Measurements from ENCODE around the gene ALKBH6.
A peak's percentile ranks its signal among the peaks of the same experiment; 100 is the strongest.

ALKBH6 gene

GRCh38 chr19:36043952-36044351, 29.9 kb upstream of the ALKBH6 start:
- H3K27ac ChIP-seq (ENCODE audit: extremely low read depth, low read depth, low read length), result no peak overlapping the region
- peaks cover 2% of the 10 kb centered on the region; the same call in 1 of the 2 replicates for H3K4me1 ChIP-seq (ENCODE audit: control insufficient read depth, insufficient read depth, low read length)
- H3K9me3 ChIP-seq (ENCODE audit: control insufficient read depth, insufficient read depth, low read depth, low read length), result no peaks in the 10 kb centered on the region; the same call in none of the 2 replicates
- no peak overlapping the region for H3K4me3 ChIP-seq (ENCODE audit: low read depth, low read length)
- peaks cover 11 to 74% of the 10 kb centered on the region in 2 experiments for H3K36me3 ChIP-seq (ENCODE audit: control insufficient read depth in 2 of 2, insufficient read depth in 1 of 2, low read length in 2 of 2)
- ChIA-PET POLR2A (interaction anchor here (2.0 to 4.4 kb wide), 2 partner anchors 10 to 30 kb away, joined by 7 to 19 read pairs; partner anchors contain the start of genes ALKBH6 and THAP8), CTCF (interaction anchor here (0.6 kb wide), 1 partner anchor 48 kb away, joined by 3 read pairs; no protein-coding TSS in a partner anchor)
- TF ChIP-seq ZNF416 (tag by site-specific recombination; IDR thresholded peaks at IDR 0.05) (no peak), SCRT1 (tag by site-specific recombination; IDR thresholded peaks at IDR 0.05; ENCODE audit: borderline replicate concordance) (no peak), GFI1B (tag by site-specific recombination; IDR thresholded peaks at IDR 0.05) (no peak), ZNF433 (tag by site-specific recombination; IDR thresholded peaks at IDR 0.05; ENCODE audit: low read depth) (no peak), ZNF529 (tag by site-specific recombination; IDR thresholded peaks at IDR 0.05; ENCODE audit: insufficient replicate concordance) (no peak), ZNF549 (tag by site-specific recombination; IDR thresholded peaks at IDR 0.05) (no peak), ZNF610 (tag by site-specific recombination; IDR thresholded peaks at IDR 0.05; ENCODE audit: borderline replicate concordance) (no peak), SALL2 (tag by site-specific recombination; IDR thresholded peaks at IDR 0.05; ENCODE audit: borderline replicate concordance) (no peak), ZNF510 (tag by site-specific recombination; IDR thresholded peaks at IDR 0.05; ENCODE audit: insufficient replicate concordance) (no peak), ZNF404 (tag by site-specific recombination; IDR thresholded peaks at IDR 0.05) (no peak), ZNF423 (tag by site-specific recombination; IDR thresholded peaks at IDR 0.05) (no peak), ZNF785 (tag by site-specific recombination; IDR thresholded peaks at IDR 0.05) (no peak), ZNF354C (tag by site-specific recombination; IDR thresholded peaks at IDR 0.05; ENCODE audit: borderline replicate concordance, low read depth) (no peak), ZXDB (tag by site-specific recombination; IDR thresholded peaks at IDR 0.05) (no peak), ZNF521 (tag by site-specific recombination; IDR thresholded peaks at IDR 0.05) (no peak), ZNF664 (tag by site-specific recombination; IDR thresholded peaks at IDR 0.05) (no peak), ZNF768 (tag by site-specific recombination; IDR thresholded peaks at IDR 0.05) (no peak), ZNF596 (tag by site-specific recombination; IDR thresholded peaks at IDR 0.05) (no peak), ZNF501 (tag by site-specific recombination; IDR thresholded peaks at IDR 0.05) (no peak)

- H3K4me1 ChIP-seq (ENCODE audit: control insufficient read depth, insufficient read depth, low read length), result peaks cover 2% of the 10 kb centered on the region; the same call in 1 of the 2 replicates
- CTCF ChIA-PET, result interaction anchor here (0.6 to 2.1 kb wide), 3 partner anchors 9 to 350 kb away, joined by 3 to 6 read pairs (median 3); no protein-coding TSS in a partner anchor
- no peak for TF ChIP-seq SCRT2 (tag by site-specific recombination; IDR thresholded peaks at IDR 0.05)
- TF ChIP-seq ZSCAN5A (tag by site-specific recombination; IDR thresholded peaks at IDR 0.05), result no peak
- TF ChIP-seq ZFP69B (tag by site-specific recombination; IDR thresholded peaks at IDR 0.05), result no peak
- no peak for TF ChIP-seq ZBTB1 (tag by site-specific recombination; IDR thresholded peaks at IDR 0.05)
- TF ChIP-seq ZNF645 (tag by site-specific recombination; IDR thresholded peaks at IDR 0.05), result no peak
- TF ChIP-seq BCL11A (tag by site-specific recombination; IDR thresholded peaks at IDR 0.05; ENCODE audit: low read depth), result no peak
- TF ChIP-seq ZNF658 (tag by site-specific recombination; IDR thresholded peaks at IDR 0.05), result no peak
- TF ChIP-seq HIC1 (tag by site-specific recombination; IDR thresholded peaks at IDR 0.05), result no peak
- TF ChIP-seq ZFHX2 (tag by site-specific recombination; conservative IDR thresholded peaks at IDR 0.05), result peak; percentile 82
- TF ChIP-seq WT1 (tag by site-specific recombination; IDR thresholded peaks at IDR 0.05), result no peak
- TF ChIP-seq ZNF571 (tag by site-specific recombination; IDR thresholded peaks at IDR 0.05), result no peak
- no peak for TF ChIP-seq ZNF211 (tag by site-specific recombination; IDR thresholded peaks at IDR 0.05; ENCODE audit: low read depth)
- TF ChIP-seq FEZF1 (tag by site-specific recombination; IDR thresholded peaks at IDR 0.05), result no peak
- TF ChIP-seq ZNF544 (tag by site-specific recombination; IDR thresholded peaks at IDR 0.05), result no peak
- no peak for TF ChIP-seq ZNF629 (tag by site-specific recombination; IDR thresholded peaks at IDR 0.05)
These were observed 27.8 kb upstream of the ALKBH6 start for GRCh38 chr19:36041831-36042230.

More at GRCh38 chr19:36041831-36042230, 27.8 kb upstream of the ALKBH6 start:
- POLR2A ChIA-PET, result interaction anchor here (0.5 to 4.4 kb wide), 8 partner anchors 12 to 1934 kb away, joined by 3 to 19 read pairs (median 6); partner anchors contain the start of genes ALKBH6 and THAP8
- no peaks in the 10 kb centered on the region; the same call in none of the 2 replicates for H3K9me3 ChIP-seq (ENCODE audit: control insufficient read depth, insufficient read depth, low read depth, low read length)
- H3K27ac ChIP-seq (ENCODE audit: extremely low read depth, low read depth, low read length), result no peak overlapping the region
- H3K4me3 ChIP-seq (ENCODE audit: low read depth, low read length), result no peak overlapping the region
- peaks cover 8 to 78% of the 10 kb centered on the region in 2 experiments for H3K36me3 ChIP-seq (ENCODE audit: control insufficient read depth in 2 of 2, insufficient read depth in 1 of 2, low read length in 2 of 2)

All from HEK293 (cell line).